Measurements from ENCODE around the gene RAB33B.

DNA sequence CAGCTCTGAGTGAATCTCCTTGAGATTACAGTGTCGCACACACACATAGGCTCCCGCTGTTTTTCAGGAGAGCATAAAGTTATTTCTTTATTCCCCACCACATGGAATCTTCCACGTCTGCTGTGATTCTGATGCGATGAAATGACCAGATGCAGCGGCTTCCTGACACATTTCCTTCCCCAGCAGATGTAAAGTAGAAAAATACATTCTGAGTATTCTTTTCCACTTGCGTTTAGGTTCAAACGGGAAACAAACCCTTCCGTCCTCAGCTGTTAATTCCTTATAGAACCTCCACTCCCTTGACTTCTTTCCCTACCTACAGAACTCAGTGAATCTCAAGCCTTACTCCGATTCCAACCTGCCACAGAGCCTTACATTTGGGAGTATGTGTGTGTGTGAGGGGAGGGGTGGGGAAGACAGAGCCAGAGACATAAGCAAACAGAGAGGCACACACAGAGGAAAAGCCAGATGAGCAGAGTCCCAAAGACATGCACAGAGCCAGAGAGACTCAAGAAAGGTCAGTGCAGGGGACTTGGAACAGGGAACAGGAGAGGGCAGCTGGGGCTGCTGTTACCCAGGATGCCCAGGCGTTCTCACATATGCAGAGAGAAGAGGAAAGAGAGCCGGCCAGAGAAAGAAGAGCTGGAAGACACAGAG lies 54.8 kb downstream of the RAB33B start:
- TF ChIP-seq, protein P1, sequence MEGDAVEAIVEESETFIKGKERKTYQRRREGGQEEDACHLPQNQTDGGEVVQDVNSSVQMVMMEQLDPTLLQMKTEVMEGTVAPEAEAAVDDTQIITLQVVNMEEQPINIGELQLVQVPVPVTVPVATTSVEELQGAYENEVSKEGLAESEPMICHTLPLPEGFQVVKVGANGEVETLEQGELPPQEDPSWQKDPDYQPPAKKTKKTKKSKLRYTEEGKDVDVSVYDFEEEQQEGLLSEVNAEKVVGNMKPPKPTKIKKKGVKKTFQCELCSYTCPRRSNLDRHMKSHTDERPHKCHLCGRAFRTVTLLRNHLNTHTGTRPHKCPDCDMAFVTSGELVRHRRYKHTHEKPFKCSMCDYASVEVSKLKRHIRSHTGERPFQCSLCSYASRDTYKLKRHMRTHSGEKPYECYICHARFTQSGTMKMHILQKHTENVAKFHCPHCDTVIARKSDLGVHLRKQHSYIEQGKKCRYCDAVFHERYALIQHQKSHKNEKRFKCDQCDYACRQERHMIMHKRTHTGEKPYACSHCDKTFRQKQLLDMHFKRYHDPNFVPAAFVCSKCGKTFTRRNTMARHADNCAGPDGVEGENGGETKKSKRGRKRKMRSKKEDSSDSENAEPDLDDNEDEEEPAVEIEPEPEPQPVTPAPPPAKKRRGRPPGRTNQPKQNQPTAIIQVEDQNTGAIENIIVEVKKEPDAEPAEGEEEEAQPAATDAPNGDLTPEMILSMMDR (IDR thresholded peaks at IDR 0.05): no peak
- no peak for TF ChIP-seq POLR2A (IDR thresholded peaks at IDR 0.05)
